Stimulated activated CD4-positive, alpha-beta T cell treated with anti-CD3 and anti-CD28 coated beads, TNF-alpha, amount 100 ng/mL, for 1 hour (primary cell): ENCODE results near the gene NXNL2.

Experiments used
- DNase-seq, 3 donors: peaks; one replicate each; pipeline ENCODE4 v3.0.0-alpha.2; 2020; ENCODE audit warnings: low read depth in 3 of 3, low spot score in 1 of 3

The NXNL2 gene

DNA sequence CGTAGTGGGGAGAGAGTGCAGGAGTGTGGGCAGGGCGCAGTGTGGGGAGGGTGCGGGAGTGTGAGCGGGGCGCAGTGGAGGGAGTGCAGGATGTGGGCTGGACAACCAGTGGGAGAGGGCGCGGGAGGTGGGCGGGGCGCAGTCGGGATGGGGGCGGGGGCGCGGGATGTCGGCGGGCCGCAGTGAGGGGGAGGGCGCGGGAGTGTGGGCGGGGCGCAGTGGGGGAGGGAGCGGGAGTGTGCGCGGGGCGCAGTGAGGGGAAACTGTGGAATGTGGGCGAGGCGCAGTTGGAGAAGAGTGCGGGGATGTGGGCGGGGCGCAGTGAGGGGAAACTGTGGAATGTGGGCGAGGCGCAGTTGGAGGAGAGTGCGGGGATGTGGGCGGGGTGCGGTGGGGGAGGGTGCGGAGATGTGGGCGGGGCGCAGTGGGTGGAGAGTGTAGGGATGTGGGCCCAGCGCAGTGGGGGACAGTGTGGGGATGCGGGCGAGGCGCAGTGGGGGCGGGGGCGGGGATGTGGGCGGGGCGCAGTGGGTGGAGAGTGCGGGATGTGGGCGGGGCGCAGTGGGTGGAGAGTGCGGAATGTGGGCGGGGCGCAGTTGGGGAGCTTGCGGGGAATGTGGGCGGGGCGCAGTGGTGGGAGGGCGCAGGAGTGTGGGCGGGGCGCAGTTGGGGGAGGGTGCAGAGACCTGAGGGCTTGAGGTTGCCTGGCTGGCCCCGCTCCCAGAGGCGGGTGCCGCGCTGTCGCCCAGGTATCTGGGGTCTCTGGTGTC, at the start of gene NXNL2:
Gene NXNL2 (plus strand): TSS at position 723 of the 770 bp plus-strand sequence. CDS start 257 bp downstream, outside the sequence.
- DNase-seq, result peak in 2 of 3 donors; percentile 11 to 31

DNA sequence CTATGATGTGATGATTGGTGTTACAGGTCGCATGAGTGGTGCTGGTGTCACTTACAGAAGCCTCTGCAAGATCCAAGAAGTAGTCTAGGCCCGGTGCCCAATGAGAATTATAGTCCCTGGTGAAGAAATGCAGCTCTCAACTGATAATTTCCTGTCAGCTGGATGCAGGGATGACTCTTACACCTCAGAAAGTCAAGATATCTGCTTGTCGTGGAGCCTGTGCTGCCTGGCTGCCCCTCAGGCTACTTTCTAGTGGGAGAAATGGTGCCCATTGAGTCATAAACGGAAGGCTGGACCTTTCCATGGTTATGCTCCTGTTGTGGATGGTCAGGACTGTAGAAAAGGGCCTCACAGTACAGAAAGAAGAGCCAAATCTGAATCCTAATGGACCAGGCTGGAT, 46.8 kb upstream of the NXNL2 start:
- no peak for DNase-seq

- no peak for DNase-seq
Observed at GRCh38 chr9:88494983-88495721, 39.8 kb upstream of the NXNL2 start.

GRCh38 chr9:88497224-88497623, 37.8 kb upstream of the NXNL2 start:
- no peak for DNase-seq

DNA sequence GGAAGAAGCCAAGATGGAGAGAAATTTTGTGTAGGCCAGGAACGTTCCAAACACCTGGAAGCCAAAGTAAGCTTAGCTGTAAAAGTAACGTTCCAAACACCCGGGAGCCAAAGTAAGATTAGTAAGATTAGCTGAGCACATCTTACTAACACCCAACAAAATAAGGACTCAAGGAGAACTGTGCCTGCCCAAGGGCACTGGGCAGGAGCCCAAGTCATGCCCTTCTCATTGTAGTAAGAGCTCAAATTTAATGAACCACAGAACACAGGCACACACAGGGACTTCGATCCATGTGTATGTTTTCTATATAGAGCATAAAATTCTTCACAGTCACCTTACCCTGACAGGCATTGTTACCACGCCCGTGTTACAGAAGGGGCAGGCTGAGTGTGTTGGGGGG, 36.1 kb upstream of the NXNL2 start:
- DNase-seq, result no peak

- DNase-seq, result no peak
Observed at GRCh38 chr9:88501086-88501485, 33.9 kb upstream of the NXNL2 start.

DNA sequence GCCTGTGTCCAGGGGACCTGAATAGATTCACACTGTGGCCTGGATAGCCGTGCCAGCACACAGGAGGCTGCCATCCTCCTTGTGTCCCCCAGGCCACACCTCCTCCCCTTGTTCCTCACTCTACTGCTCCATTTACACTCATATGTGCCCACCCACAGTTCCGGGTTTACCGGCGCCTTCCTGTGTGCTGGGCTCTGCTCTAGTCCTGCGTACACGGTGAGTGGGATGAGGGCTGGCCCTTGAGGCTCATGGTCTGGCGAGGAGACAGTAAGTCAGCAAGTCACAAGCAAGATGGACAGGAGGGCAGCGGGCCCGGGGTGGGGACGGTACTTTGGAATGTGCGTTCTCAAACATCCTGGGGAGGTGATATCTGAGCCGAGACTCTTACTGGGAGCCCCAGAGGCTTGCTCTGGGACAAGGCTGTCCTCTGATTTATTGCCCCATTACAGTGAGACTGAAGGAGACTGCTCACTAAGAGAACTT, 32.4 kb upstream of the NXNL2 start:
- no peak for DNase-seq

GRCh38 chr9:88503081-88503844, 31.7 kb upstream of the NXNL2 start:
- DNase-seq, result no peak

- no peak for DNase-seq
Observed at GRCh38 chr9:88503845-88504764, 30.9 kb upstream of the NXNL2 start.

DNA sequence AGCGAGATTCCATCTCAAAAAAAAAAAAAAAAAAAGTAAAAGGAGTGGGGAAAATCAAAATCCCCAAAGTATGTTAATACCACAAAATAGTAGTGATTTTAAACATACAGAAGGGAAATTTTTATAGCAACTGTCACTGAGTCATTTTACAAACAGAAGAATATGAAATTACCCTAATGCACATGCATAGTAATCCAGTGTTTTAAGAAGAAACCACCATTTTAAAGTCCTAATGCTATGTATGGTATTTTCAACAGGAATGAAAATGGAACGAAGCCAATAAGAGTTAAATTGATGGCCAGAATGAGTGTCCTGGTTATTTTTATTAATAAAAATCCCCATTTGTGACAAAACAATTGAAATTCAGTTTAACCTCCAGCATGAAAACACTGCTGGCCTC, 26.7 kb upstream of the NXNL2 start:
- no peak for DNase-seq

DNA sequence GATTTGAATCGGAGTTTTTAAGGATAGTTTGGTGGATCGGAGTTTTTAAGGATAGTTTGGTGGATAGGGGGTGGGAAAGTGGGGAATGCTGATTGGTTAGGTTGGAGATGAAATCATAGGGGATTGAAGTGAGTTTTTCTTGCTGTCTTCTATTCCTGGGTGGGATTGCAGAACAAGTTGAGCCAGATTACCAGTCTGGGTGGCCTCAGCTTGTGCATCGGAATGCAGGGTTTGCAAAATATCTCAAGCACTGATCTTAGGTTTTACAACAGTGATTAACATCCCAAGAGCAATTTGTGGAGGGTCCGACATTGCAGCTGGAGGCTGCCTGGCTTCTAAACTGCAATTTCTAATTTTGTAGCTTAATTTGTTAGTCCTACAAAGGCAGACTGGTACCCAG, 23.1 kb upstream of the NXNL2 start:
- DNase-seq, result no peak

DNA sequence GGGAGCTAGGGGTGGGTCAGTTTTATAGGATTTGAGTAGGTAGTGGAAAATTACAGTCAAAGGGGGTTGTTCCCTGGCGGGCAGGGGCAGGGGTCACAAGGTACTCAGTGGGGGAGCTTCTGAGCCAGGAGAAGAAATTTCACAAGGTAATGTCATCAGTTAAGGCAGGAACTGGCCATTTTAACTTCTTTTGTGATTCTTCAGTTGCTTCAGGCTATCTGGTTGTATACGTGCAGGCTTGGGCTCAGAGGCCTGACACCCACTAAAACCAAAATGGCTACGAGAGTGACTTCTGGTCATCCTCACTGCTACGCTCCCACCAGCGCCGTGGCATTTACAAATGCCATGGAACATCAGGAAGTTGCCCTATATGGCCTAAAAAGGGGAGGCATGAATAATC, 20.7 kb upstream of the NXNL2 start:
- DNase-seq, result no peak

DNA sequence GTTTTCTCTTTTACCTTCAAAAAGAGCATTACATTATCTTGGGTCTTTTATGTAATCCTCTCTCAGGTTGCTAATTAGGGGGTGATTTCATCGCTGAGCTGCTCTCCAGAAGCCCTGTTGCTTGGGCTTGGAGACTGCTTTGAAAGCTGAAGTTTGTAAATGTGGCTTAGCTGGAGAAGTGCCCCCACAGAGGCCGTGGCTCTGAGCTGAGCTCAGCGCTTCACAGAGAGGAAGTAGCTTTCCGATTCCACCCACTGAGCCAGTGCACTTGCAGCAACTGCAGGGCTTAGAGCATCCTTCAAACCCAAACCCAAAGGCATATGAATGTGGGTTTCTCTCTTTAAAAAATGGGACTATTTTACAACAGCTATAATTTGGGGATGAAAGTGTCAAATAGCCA, 13.7 kb upstream of the NXNL2 start:
- DNase-seq, result no peak

GRCh38 chr9:88522360-88522759, 12.6 kb upstream of the NXNL2 start:
- no peak for DNase-seq

GRCh38 chr9:88523056-88523455, 11.9 kb upstream of the NXNL2 start:
- no peak for DNase-seq

DNA sequence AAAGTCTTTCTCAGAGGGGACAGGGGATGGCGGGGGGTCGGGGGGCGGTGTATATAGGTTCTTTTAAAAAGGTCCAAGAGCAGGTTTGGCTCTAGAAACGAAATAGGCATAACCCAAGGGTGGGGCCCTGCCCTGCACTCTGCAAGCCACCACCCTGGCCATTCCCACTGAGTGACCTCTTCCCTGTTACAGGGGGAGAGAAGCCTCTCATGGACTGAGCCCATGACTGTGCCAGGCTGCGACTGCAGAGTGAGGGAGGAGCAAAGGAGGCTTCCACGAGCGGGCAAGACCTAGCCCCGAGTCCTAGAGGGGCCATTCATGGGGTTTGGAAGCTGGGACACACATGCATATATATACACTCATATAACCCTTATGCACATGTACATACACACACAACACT, 10.1 kb upstream of the NXNL2 start:
- DNase-seq, result no peak

DNA sequence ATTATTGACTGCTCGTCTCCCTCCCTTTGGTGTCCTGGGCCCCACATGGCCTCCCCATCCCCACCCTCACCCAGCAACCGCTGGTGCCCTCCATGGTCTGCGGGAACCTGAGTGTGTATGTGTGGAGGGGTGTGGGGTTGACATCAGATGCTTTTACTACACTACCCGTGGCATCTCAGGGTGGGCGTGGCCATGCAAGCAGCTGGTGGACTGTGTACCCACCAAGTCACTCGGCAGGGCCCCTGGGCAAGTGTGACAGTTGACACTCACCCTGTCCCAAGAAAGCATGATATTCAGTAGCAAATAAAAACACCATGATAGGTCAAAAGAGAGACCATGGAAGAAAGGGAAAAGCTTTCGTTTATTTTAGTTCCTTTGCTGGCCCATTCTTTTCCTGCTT, 7.4 kb upstream of the NXNL2 start:
- DNase-seq, result no peak

DNA sequence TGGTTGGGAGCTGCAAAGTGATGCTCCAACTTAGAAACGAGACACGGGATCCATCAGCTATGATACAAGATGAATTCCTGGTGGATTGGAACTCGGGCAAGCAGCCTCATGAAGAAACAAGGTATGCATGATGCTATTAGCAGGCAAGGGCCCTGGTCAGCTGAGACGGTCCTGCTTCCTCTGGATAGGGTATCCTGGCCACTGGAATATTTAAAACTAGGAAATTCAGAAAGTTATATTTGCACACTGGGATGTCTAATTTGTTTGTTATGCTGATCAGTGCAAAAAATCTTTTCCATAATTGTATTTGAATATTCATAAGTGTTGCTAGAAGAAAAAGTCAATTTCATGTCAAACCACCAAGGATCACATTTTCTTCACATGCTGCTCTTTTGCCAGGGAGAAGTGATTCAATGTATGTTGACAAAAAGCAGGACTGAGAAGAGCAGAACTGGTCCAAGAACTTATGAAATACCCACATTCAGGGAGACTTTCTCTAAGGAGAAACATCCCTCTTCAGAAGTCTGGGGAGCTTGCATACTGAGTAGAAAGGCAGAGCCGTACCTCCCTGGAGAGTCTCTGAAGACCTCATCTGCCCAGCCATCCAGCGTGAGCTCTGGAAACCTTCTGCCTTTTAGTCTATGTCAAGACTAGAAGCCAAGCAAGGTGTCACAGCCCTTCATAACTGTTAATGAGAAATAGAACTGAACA, 6.7 kb upstream of the NXNL2 start:
- DNase-seq, result no peak

DNA sequence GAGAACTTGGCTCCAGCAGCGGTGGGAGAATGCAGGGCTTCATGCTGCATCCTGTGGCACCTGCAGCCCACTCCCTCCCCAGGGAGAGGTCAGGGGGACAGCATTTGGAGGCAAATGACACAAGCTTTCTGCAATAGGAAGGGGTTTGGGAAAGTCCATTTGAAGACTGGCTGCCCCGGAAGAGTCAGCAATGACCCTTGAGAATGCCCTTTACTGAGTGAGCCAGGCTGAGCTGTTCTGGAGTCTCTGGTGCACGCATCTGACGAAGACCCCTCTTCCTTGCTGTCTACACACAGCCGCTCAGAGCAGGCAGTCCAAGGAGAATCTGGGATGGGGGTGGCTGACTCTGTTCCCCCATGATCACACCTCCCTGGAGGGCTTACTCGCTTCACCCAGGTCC, 5.5 kb upstream of the NXNL2 start:
- no peak for DNase-seq

- DNase-seq, result no peak
Observed at GRCh38 chr9:88530051-88530450, 4.9 kb upstream of the NXNL2 start.
